Mesodermal cell (in vitro differentiated cells): ENCODE results near the gene LMO1.

Experiments used
- H3K27ac ChIP-seq: 2 replicates; pipeline ENCODE4 v1.7.0; 2013; ENCODE audit warnings: mild to moderate bottlenecking, low read depth, low read length, moderate library complexity; ENCODE audit not compliant: severe bottlenecking
- H3K36me3 ChIP-seq: 2 replicates; pipeline ENCODE4 v1.7.1; 2013; ENCODE audit warnings: mild to moderate bottlenecking, low read length, moderate library complexity; ENCODE audit not compliant: control insufficient read depth, insufficient read depth
- H3K4me1 ChIP-seq: one replicate; pipeline ENCODE4 v1.7.1; 2013; ENCODE audit warnings: mild to moderate bottlenecking, low read length; ENCODE audit not compliant: insufficient read depth, control insufficient read depth, poor library complexity, severe bottlenecking
- H3K4me3 ChIP-seq: 2 replicates; pipeline ENCODE4 v1.7.0; 2013; ENCODE audit warnings: low read length, control low read depth, mild to moderate bottlenecking; ENCODE audit not compliant: insufficient read depth, poor library complexity, severe bottlenecking; ENCODE audit errors: extremely low read depth
- H3K9me3 ChIP-seq: 2 replicates; pipeline ENCODE4 v1.7.1; 2013; ENCODE audit warnings: mild to moderate bottlenecking, low read length, moderate library complexity; ENCODE audit not compliant: control insufficient read depth
- WGBS, 2 experiments: methylation state at CpG; one replicate each; pipeline ENCODE4 v1.1.5; 2013; ENCODE audit warnings: missing lambda C conversion rate in 2 of 2; ENCODE audit not compliant: insufficient coverage in 2 of 2; 5-methylcytosine and 5-hydroxymethylcytosine counted together

Gene LMO1

DNA sequence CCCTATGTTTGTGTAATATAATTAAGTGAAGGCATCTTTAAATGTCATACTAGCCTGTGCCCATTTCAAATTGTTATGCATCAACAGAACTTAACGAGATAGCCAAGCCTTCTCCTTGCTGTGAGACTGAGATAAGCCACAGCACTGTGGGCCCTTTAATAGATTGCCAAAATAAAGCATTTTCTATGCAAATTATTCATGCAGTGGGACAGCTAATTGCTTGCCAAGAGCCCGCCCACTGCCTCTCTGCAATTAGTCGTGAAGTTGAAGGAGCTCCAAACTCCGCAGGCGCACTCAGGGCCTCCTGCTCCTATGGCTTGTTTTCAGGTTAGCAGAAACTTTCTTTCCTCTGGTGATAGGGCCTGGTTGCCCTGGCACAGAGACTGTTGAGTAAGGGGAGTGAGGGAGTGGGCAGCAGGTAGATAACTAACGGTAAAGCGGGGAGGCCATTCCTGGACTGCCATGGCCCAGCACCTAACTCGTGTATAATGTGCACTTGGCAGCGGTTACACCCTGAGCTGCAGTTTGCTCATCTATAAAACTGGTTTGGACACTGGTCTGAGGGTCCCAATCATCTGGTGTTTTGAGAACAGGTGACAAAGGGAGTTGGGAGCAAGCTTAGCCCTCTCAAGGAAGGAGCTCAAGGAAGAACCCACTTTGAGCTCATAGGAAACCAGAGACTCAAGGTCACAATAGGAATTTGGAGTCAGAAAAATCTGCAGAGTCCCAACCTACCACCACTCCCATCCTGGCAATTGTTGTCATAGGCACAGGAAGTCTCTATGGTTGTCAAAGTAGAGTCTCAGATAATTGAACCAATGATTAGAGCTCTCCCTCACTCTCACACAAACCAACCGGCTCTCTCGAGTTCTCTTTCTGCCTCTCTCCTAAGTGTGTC is 60.9 kb downstream of the LMO1 start:
- Histone ChIP-seq H3K27ac (no peak overlapping the region), H3K36me3 (no peaks in the 10 kb centered on the region), H3K9me3 (no peaks in the 10 kb centered on the region), H3K4me1 (peaks cover 5% of the 10 kb centered on the region), H3K4me3 (no peak overlapping the region)
- 89 to 91% methylated on average over 8 to 11 of the region's 11 CpGs for WGBS, 2 experiments

DNA sequence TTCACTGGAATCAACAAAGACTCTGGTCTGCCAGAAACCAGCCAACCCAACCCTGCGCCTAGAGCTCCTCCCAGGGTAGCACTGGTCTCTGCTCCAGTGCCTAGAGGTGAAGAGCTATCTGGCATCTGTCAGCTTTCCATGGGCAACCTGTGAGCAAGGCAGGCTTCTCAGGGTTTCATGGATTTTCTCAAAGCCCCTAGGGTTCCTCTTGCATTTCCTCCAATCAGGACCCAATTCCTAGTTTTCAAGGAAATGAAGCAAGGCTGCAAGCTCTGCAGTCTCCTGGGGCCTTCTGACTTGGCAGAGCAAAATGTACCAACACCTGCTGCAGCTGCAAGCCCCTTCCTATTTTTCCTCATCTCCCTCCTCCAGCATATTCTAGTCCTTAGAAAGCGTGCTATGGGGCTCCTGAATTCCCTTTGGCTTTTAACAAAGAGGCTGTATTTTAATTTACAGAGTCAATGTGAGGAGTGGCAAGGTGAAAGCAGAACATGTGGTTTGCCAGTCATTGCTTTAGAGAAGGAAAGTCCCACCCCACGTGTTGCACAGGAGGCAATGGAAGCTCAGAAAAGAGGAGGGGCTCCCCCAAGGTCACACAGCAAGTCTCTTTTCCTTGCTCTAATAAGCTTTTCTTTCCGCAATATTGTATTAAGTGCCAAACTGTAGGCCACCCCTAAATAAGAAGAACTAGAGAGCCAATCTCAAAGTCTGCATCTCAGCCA is 61.9 kb downstream of the LMO1 start:
- Histone ChIP-seq H3K4me3 (no peak overlapping the region), H3K27ac (no peak overlapping the region), H3K4me1 (no peaks in the 10 kb centered on the region), H3K36me3 (no peaks in the 10 kb centered on the region), H3K9me3 (no peaks in the 10 kb centered on the region)
- WGBS, 2 experiments = 43 to 100% methylated on average over 1 to 2 of the region's 4 CpGs

DNA sequence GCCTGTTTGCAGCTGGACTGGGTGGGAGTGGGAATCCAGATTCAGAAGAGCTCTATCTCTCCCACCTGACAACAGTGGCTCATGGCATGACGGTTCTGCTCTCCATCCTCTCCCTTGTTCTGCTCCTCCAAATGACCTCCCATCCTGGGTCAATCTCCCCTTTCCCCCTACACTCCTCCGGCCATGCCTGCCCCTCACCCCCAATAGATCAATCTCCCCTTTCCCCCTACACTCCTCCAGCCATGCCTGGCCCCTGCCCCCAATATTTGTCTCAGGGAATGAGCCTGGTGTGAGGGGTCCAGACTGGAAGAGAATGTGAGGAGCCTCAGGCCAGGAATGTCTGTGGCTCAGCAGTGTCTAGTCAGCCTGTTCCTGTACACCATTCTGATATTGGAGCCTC is 64.0 kb downstream of the LMO1 start:
- no peak overlapping the region for H3K27ac ChIP-seq
- WGBS, 2 experiments = 72 to 86% methylated on average over 1 to 2 of the region's 2 CpGs
- no peak overlapping the region for H3K4me3 ChIP-seq

DNA sequence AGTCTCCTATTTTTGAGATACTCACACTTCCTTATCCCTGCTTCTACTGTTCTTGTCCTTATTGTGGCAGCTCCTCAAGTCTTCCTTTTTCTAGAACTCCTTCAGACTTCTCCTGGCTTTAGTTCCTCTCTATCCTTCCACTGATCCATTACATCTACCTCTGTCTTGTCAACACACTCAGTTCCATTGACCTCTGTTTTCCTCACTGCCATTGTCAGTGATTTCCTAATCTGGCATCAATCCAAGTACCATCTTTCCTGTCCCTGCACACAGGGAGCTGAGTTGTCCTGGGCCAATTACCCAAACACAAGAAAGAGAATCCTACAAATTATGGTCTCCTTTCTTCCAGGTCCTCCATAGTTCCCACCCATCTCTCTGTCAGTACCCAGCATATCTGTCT is 66.9 kb downstream of the LMO1 start:
- Histone ChIP-seq H3K36me3 (no peaks in the 10 kb centered on the region), H3K27ac (no peak overlapping the region), H3K9me3 (no peaks in the 10 kb centered on the region), H3K4me1 (no peaks in the 10 kb centered on the region), H3K4me3 (no peak overlapping the region)

More for the DNA sequence above, 64.0 kb downstream of the LMO1 start:
- no peaks in the 10 kb centered on the region for H3K9me3 ChIP-seq
- no peaks in the 10 kb centered on the region for H3K36me3 ChIP-seq
- no peaks in the 10 kb centered on the region for H3K4me1 ChIP-seq

DNA sequence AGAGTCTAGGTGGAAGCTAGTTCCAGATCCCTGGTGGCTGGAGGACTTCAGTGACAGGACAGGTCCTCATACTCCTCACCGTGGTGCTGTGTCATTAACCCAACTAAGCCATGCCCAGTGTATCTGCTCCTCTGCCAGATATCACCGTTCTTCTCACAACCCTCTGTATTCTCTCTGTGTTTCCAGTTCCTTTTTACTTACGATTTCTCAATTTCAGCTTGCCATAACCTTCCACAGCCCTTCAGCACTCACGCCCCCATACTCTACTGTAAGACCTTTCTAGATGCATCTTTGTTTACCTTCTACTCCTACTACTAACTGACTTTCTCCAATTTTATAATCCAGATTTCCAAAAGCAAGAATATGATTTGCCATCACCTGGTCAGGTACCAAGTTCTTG is 68.7 kb downstream of the LMO1 start:
- Histone ChIP-seq H3K4me1 (no peaks in the 10 kb centered on the region), H3K4me3 (no peak overlapping the region), H3K36me3 (no peaks in the 10 kb centered on the region), H3K9me3 (no peaks in the 10 kb centered on the region), H3K27ac (no peak overlapping the region)
- 80 to 91% methylated on average over 4 of the region's 4 CpGs for whole genome bisulfite sequencing, 2 experiments

DNA sequence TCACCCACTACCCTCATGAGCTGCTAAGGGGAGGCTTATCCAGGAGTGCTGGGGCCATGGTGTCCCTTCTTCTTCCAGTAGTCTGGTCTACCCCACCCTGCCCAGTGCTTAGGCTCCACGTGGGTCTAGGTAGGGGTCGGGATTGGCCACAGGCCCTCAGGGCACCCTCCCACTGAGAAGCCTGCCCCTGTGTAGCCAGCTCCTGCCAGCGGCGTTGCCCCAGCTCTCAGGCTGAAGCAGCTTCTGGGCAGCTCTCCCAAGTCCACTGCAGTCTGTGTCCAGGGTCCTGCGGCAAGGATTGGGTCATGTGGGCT is 70.8 kb downstream of the LMO1 start:
- 53 to 54% methylated on average over 5 of the region's 5 CpGs for WGBS, 2 experiments
- Histone ChIP-seq H3K4me3 (no peak overlapping the region), H3K9me3 (no peaks in the 10 kb centered on the region)

DNA sequence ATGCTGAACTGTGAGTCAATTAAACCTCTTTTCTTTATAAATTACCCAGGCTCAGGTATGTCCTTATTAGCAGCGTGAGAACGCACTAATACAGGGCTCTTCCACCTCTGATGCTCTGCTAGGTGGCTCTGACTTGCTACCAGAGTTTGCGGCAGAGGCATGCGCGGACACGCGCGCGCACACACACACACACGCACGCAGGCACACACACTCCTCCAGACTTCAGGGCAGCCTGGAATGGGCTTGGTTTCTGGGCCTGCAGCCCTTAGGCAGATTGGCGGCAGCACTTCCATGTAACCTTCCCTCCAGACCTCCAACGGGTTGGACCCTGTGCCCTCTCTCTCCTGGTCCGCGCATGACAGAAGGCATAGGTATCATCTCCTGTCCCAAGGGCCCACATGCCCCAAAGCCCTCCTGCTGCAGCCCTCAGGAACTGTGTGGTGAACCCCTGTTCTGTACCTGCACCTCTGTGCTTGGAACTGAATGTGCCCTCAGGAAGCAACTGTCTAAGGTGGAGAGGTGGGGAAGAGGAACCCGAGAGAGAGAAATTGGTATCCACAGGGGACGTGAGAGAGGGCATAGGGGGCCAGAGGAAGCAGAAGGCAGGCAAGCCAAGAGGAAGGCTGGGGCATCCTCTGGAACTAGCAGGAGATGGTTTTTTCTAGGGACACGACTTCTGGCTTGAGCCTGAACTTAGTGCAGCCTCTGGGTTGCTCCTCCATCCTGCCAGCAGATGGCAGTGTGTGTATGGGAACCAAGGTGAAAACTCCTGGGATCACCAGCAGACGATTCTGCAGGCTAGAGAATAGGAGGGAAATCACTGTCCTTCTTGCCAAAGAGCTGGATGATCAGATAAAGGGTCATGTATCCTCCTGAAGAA is 71.4 kb downstream of the LMO1 start:
- 72 to 74% methylated on average over 19 of the region's 19 CpGs for WGBS, 2 experiments
- no peaks in the 10 kb centered on the region for H3K4me1 ChIP-seq
- H3K36me3 ChIP-seq = no peaks in the 10 kb centered on the region
- H3K4me3 ChIP-seq = no peak overlapping the region
- H3K9me3 ChIP-seq = no peaks in the 10 kb centered on the region
- no peak overlapping the region for H3K27ac ChIP-seq

More for the DNA sequence above, 70.8 kb downstream of the LMO1 start:
- H3K27ac ChIP-seq = no peak overlapping the region
- no peaks in the 10 kb centered on the region for H3K36me3 ChIP-seq
- H3K4me1 ChIP-seq = no peaks in the 10 kb centered on the region

DNA sequence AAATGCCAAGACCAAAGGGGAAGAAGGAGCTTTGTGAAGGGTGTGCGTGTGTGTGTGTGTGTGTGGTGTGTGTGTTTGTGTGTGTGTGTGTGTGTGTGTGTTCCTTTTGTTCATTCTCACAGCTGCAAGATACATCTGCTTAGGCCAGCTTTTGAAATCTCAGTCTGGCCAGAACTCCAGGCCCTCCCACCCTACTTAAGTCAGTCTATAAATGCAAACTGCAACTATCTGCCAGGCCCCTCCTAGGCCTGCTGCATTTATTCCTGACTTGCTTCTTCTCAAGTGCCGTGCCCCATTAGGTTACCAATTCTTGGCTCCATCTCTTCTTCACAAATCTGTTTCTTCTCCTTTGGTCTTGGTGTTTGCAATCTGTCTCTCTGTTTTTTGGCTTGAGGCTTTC is 73.2 kb downstream of the LMO1 start:
- H3K4me3 ChIP-seq = no peak overlapping the region
- H3K9me3 ChIP-seq = no peaks in the 10 kb centered on the region
- H3K4me1 ChIP-seq = no peaks in the 10 kb centered on the region
- H3K36me3 ChIP-seq = no peaks in the 10 kb centered on the region
- 78 to 100% methylated on average over 1 of the region's 2 CpGs for WGBS, 2 experiments
- H3K27ac ChIP-seq = no peak overlapping the region

DNA sequence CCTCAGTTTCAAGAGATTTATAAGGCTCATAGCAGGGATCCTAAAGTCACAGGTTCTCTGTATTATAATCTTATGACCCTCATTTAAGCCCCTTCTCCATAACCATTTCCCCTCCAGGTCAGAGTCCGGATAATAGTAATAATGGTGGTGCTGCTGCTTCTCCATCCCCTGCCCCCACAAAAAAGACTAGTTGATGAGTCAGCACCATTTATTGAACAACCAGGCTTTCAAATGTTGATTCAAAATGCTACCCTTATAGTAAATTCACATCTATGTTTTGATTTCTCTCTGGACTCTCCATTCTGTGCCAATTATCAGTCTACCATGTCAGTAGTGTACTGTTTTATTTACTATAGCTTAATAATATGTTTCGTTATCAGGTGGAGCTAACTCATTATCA is 77.2 kb downstream of the LMO1 start:
- Histone ChIP-seq H3K36me3 (no peaks in the 10 kb centered on the region), H3K27ac (no peak overlapping the region), H3K9me3 (no peaks in the 10 kb centered on the region), H3K4me3 (no peak overlapping the region), H3K4me1 (no peaks in the 10 kb centered on the region)
- no CpG with 5 or more reads among the region's 2 CpGs for WGBS, 2 experiments

DNA sequence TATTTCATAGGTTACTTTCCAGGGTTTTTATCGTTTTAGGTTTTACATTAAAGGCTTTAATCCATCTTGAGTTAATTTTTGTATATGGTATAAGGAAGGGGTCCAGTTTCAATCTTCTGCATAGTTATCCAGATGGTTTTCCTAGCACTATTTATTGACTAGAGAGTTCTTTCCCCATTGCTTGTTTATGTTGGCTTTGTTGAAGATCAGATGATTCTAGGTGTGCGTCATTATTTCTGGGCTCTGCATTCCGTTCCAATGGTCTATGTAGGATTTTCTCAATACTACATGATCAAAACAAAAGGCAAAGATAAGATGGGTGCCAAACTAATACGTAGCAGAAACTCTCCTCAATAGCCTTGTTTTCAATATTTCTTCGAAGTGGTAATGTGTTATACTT is 80.6 kb downstream of the LMO1 start:
- Histone ChIP-seq H3K9me3 (no peaks in the 10 kb centered on the region), H3K4me1 (no peaks in the 10 kb centered on the region), H3K4me3 (no peak overlapping the region), H3K36me3 (no peaks in the 10 kb centered on the region), H3K27ac (no peak overlapping the region)
- WGBS, 2 experiments = 100% methylated on average over 1 of the region's 5 CpGs; no CpG with 5 or more reads in 1 of the 2 experiments
